HFFc6 (cell line): ENCODE measurements around the gene MRPS18A. TPM values are rescaled to one million over a fixed set of nuclear protein-coding genes. Genes with fewer than 3 reads are reported as not detected.
A peak's percentile ranks its signal among the peaks of the same experiment; 100 is the strongest.

Experiments
- DNase-seq: peaks from one replicate; pipeline ENCODE4 v3.0.0-alpha.2; 2018
- H3K27ac Mint-ChIP-seq: 2 replicates; pipeline ENCODE4 v1.8.0; 2020; ENCODE audit warnings: mild to moderate bottlenecking, mixed read lengths
- H3K27me3 Mint-ChIP-seq: 2 replicates; pipeline ENCODE4 v1.8.0; 2021; ENCODE audit warnings: mild to moderate bottlenecking, moderate library complexity, mixed read lengths; ENCODE audit not compliant: insufficient read depth
- H3K36me3 Mint-ChIP-seq: 2 replicates; pipeline ENCODE4 v1.8.0; 2021; ENCODE audit warnings: low read depth, mixed read lengths
- H3K4me1 Mint-ChIP-seq: 2 replicates; pipeline ENCODE4 v1.8.0; 2020; ENCODE audit warnings: low read depth, mixed read lengths
- H3K4me3 Mint-ChIP-seq: 2 replicates; pipeline ENCODE4 v1.8.0; 2020; ENCODE audit warnings: mild to moderate bottlenecking, moderate library complexity, mixed read lengths
- H3K9me3 Mint-ChIP-seq: 2 replicates; pipeline ENCODE4 v1.8.0; 2020; ENCODE audit warnings: mild to moderate bottlenecking, mixed read lengths
- CTCF ChIP-seq: fragments of 200-600 bp; sonication (generic); IDR thresholded peaks from 2 replicates; pipeline ENCODE4 v1.5.0; 2021; ENCODE audit warnings: antibody characterized with exemption, mild to moderate bottlenecking
- total RNA-seq, 6 experiments: library from RNA; stranded (reverse); fragmentation: NEBNext Ultra II Directional; extraction: Animal tissue kit (Norgen Biotek cat#: 25700); gene quantifications; 2 replicates in 1 of 6; 3 replicates in 5 of 6; pipeline ENCODE4 v1.2.3, GENCODE V29; 2021

The MRPS18A gene
- total RNA-seq, 6 experiments from 2014 or later = 34.3 to 42.8 (median 38.3) TPM

- peak overlapping the region; percentile 85 for H3K27ac Mint-ChIP-seq
- peaks cover 44% of the 10 kb centered on the region for H3K4me1 Mint-ChIP-seq
- peaks cover 15% of the 10 kb centered on the region for H3K36me3 Mint-ChIP-seq
- H3K27me3 Mint-ChIP-seq = peaks cover 9% of the 10 kb centered on the region
- H3K9me3 Mint-ChIP-seq = no peaks in the 10 kb centered on the region
- no peak for DNase-seq
- TF ChIP-seq CTCF = no peak
- H3K4me3 Mint-ChIP-seq = peak overlapping the region; percentile 70
Observed at GRCh38 chr6:43630980-43631619, 56.5 kb downstream of the MRPS18A start.

GRCh38 chr6:43629505-43630300 is 57.9 kb downstream of the MRPS18A start:
- no peak for TF ChIP-seq CTCF
- Mint-ChIP-seq H3K9me3 (no peaks in the 10 kb centered on the region), H3K27ac (peak overlapping the region; percentile 97), H3K27me3 (peaks cover 9% of the 10 kb centered on the region), H3K4me3 (peak overlapping the region; percentile 98), H3K4me1 (peaks cover 38% of the 10 kb centered on the region), H3K36me3 (peaks cover 18% of the 10 kb centered on the region)
- DNase-seq = peak; percentile 97

- peak within 1 kb of the TSS; percentile 97 for H3K27ac Mint-ChIP-seq
- H3K36me3 Mint-ChIP-seq = peaks cover 23% of the 10 kb centered on the region
- peak; percentile 99 for DNase-seq
- H3K4me1 Mint-ChIP-seq = peaks cover 38% of the 10 kb centered on the region
- H3K9me3 Mint-ChIP-seq = no peaks in the 10 kb centered on the region
- TF ChIP-seq CTCF = no peak
- peak within 1 kb of the TSS; percentile 98 for H3K4me3 Mint-ChIP-seq
- peaks cover 9% of the 10 kb centered on the region for H3K27me3 Mint-ChIP-seq
Observed at GRCh38 chr6:43629104-43629504, 58.5 kb downstream of the MRPS18A start, which contains the start of gene GTPBP2. GTPBP2 (minus strand) TSS chr6:43629264; CDS start chr6:43629162, 102 bp downstream.

GRCh38 chr6:43628393-43629103 is 59.0 kb downstream of the MRPS18A start:
- Mint-ChIP-seq H3K4me1 (peaks cover 38% of the 10 kb centered on the region), H3K27me3 (peaks cover 9% of the 10 kb centered on the region), H3K9me3 (no peaks in the 10 kb centered on the region), H3K27ac (peak overlapping the region; percentile 97), H3K36me3 (peaks cover 27% of the 10 kb centered on the region), H3K4me3 (peak overlapping the region; percentile 98)
- TF ChIP-seq CTCF = no peak
- DNase-seq = peak; percentile 31

- H3K4me1 Mint-ChIP-seq = peaks cover 38% of the 10 kb centered on the region
- peak overlapping the region; percentile 98 for H3K4me3 Mint-ChIP-seq
- H3K27ac Mint-ChIP-seq = peak overlapping the region; percentile 97
- peaks cover 9% of the 10 kb centered on the region for H3K27me3 Mint-ChIP-seq
- peaks cover 40% of the 10 kb centered on the region for H3K36me3 Mint-ChIP-seq
- peak; percentile 97 for DNase-seq
- H3K9me3 Mint-ChIP-seq = no peaks in the 10 kb centered on the region
- no peak for TF ChIP-seq CTCF
Observed at GRCh38 chr6:43627008-43627825, 60.4 kb downstream of the MRPS18A start.
